HG03103 (cell line): ENCODE data around the gene HMCN2.

ENCODE experiments used
- ATAC-seq: cut with Tn5 transposase; IDR thresholded peaks from one replicate; pipeline ENCODE4 v1.9.1; 2021; ENCODE audit warnings: low read depth; ENCODE audit not compliant: unreplicated experiment

Gene HMCN2

GRCh38 chr9:130304116-130304515, 38.6 kb downstream of the HMCN2 start:
- no peak for ATAC-seq

DNA sequence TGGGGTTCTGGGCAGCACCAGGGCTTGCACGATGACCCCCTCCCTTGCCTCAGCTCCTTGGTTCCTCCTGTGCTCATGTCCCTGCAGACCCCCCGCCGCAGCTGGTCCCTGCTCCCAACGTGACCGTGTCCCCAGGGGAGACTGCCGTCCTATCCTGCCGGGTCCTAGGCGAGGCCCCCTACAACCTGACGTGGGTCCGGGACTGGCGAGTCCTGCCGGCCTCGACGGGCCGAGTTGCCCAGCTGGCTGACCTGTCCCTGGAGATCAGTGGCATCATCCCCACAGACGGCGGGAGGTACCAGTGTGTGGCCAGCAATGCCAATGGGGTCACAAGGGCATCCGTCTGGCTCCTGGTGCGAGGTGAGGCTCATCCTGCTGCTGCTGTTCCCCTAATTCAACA, 39.1 kb downstream of the HMCN2 start:
- no peak for ATAC-seq

- no peak for ATAC-seq
Observed at GRCh38 chr9:130305381-130305780, 39.8 kb downstream of the HMCN2 start.

GRCh38 chr9:130306823-130307666, 41.5 kb downstream of the HMCN2 start:
- no peak for ATAC-seq

GRCh38 chr9:130307667-130307943, 42.0 kb downstream of the HMCN2 start:
- no peak for ATAC-seq

- no peak for ATAC-seq
Observed at GRCh38 chr9:130308081-130308571, 42.6 kb downstream of the HMCN2 start.

GRCh38 chr9:130309689-130310455, 44.3 kb downstream of the HMCN2 start:
- ATAC-seq: no peak

- no peak for ATAC-seq
Observed at GRCh38 chr9:130310456-130310855, 44.9 kb downstream of the HMCN2 start.

- no peak for ATAC-seq
Observed at GRCh38 chr9:130311003-130311402, 45.4 kb downstream of the HMCN2 start.

GRCh38 chr9:130311408-130312140, 46.0 kb downstream of the HMCN2 start:
- ATAC-seq: no peak

DNA sequence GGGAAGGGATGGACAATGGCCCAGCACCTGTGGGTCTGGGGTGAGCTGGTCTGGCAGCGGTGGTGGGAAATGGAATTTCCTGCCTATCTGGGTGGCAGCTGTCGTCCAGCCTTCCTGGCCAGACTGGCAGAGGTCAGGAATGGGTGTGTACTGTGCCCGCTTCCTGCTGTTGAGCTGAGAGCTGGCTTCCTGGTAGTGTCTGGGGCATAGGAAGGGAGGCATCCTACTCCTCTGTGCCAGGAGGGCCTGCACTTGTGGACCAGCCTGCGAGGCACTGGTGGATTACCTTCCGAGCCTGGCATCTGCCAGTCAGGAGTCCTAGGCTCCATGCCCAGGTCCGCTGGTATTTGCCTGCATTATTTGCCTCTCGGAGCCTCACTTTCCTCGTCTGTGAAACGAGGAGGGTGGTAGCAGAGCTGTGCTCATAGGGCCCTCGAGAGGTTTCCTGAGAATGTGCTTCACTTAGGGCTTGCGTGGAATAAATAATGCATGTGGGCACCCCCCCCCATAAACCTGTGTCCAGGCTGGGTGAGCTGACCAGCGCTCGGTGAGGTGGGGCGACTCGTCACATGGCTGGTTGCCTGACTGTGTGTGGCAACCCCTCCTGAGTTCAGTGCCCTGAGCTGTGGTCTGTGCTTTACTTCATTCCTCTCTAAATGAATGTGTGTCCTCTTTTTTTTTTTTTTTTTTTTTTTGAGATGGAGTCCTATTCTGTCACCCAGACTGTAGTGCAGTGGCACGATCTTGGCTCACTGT, 47.7 kb downstream of the HMCN2 start:
- ATAC-seq: no peak

- no peak for ATAC-seq
Observed at GRCh38 chr9:130315446-130316226, 50.1 kb downstream of the HMCN2 start.

DNA sequence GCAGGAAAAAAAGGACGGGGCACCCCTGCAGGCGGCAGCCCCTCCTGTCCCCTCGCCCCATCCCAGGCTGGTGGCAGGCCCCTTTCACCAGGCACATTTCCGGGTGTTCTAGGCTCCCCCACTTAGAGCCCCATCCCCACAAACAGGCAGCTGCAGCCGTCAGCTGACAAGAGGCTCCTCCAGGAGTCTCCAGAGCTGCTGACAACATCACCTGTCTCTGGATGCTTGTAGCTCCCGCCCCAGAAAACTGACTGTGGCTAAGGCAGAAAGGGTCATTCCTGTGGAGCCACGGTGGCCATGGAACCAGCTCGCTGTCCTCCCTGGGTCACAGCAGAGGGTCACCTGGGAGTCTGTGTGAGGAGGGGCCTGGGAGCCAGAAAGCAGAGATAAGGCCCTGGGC, 50.9 kb downstream of the HMCN2 start:
- ATAC-seq: no peak

GRCh38 chr9:130319300-130319699, 53.7 kb downstream of the HMCN2 start:
- no peak for ATAC-seq

DNA sequence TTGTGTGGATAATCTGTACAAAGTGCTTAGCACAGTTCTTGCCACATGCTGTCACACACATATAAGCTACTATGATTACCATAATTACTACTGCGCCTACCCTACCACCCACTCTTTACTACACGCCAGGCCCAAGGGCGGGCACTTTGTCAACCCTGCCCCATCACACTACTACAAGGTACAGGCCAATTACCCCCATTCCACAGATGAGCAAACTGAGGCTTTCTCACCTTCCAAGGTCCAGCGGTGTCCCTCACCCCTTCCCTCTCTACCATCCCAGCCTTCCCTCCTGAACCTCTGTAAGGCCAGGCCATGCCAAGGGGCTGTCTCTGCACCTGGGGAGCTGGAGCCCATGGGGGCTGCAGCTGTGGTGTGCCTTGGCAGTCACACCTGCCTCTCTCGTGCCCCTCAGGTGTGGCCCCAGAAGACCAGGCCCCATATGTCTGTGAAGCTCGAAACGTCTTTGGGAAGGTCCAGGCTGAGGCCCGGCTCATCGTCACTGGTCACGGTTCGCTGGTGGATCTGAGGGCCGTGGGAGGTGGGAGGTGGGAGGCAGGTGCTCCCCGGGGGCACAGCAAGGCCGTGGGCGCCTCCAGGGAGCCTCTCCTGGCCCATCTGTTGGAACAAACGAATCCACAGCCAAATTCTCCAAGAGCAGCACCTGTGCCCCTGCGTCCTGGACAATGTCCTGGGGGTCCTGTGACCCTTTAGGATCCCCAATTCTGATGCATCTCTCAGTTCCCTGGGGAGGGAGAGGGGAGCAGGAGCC, 54.6 kb downstream of the HMCN2 start:
- no peak for ATAC-seq

GRCh38 chr9:130320723-130321481, 55.3 kb downstream of the HMCN2 start:
- no peak for ATAC-seq

DNA sequence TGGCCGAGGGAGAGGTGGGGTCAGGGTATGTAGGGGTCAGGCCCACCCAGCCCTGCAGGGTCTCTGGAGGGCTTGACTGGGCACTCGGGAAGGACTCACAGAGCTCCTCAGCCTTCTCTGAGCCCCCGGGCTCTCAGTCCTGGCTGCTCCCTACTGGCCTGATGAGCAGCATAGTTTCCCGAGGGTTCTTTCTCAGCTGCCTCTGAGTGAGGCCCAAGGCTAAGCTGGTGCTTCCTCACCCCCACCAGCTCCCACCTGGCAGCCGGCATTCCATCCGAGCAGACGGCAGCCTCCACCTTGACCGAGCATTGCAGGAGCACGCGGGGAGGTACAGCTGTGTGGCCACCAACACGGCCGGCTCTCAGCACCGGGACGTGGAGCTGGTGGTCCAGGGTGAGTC, 56.0 kb downstream of the HMCN2 start:
- no peak for ATAC-seq

GRCh38 chr9:130323051-130323745, 57.6 kb downstream of the HMCN2 start:
- no peak for ATAC-seq
